H1 (cell line): ENCODE measurements around the gene TTC9. TPM values are rescaled to one million over a fixed set of nuclear protein-coding genes. Genes with fewer than 3 reads are reported as not detected.

ENCODE experiments used
- CTCF ChIA-PET: fragments of 300-600 bp; sonication (Branson Sonifier 250); formaldehyde crosslinking; loops from one replicate; lab custom pipeline; 2021; ENCODE audit not compliant: partially characterized antibody; lab: Charles Lee
- POLR2A ChIA-PET: fragments of 300-600 bp; sonication (Branson Sonifier 250); formaldehyde crosslinking; loops from one replicate; lab custom pipeline; 2021; ENCODE audit warnings: inconsistent platforms; ENCODE audit not compliant: partially characterized antibody; lab: Charles Lee
- DNase-seq, 2 experiments: peaks; one replicate each; pipeline versions ENCODE4 v3.0.0 to v3.0.0-alpha.2; 2010 to 2022; ENCODE audit warnings: low spot score in 2 of 2, low read depth in 1 of 2, mixed read lengths in 1 of 2
- FAIRE-seq: peaks from 2 replicates; lab custom pipeline; 2011; peaks lifted over from hg19 to GRCh38; lab: Jason Lieb, UNC
- H2AFZ ChIP-seq: 2 replicates; pipeline ENCODE4 v1.8.1; 2012; ENCODE audit warnings: low read length, inconsistent platforms
- H2AK5ac ChIP-seq: 2 replicates; pipeline ENCODE4 v1.6.1; 2013; ENCODE audit warnings: low read depth, low read length
- H2BK120ac ChIP-seq: replicated peaks from 2 replicates; pipeline ENCODE3; 2013; ENCODE audit warnings: low read depth, low read length, inconsistent platforms
- H2BK12ac ChIP-seq: 2 replicates; pipeline ENCODE4 v1.6.1; 2013; ENCODE audit warnings: low read depth, low read length
- H2BK15ac ChIP-seq: 2 replicates; pipeline ENCODE4 v1.6.1; 2013; ENCODE audit warnings: low read length
- H2BK20ac ChIP-seq: 2 replicates; pipeline ENCODE4 v1.6.1; 2013; ENCODE audit warnings: low read length
- H2BK5ac ChIP-seq: 2 replicates; pipeline ENCODE4 v1.6.1; 2013; ENCODE audit warnings: low read depth, low read length
- H3K14ac ChIP-seq: 2 replicates; pipeline ENCODE4 v1.6.1; 2013; ENCODE audit warnings: inconsistent platforms; ENCODE audit not compliant: insufficient read length
- H3K18ac ChIP-seq: 2 replicates; pipeline ENCODE4 v1.6.1; 2013; ENCODE audit warnings: low read length; ENCODE audit errors: extremely low read depth
- H3K23ac ChIP-seq: 2 replicates; pipeline ENCODE4 v1.6.1; 2013; ENCODE audit warnings: inconsistent platforms; ENCODE audit not compliant: insufficient read length
- H3K23me2 ChIP-seq: 2 replicates; pipeline ENCODE4 v1.6.1; 2013; ENCODE audit warnings: low read depth, low read length
- H3K27ac ChIP-seq: 2 replicates; pipeline ENCODE4 v1.6.1; 2011; ENCODE audit warnings: low read depth, low read length, inconsistent platforms
- H3K27me3 ChIP-seq, 4 experiments: replicated peaks in 1 of 4; 1 replicate in 1 of 4; 2 replicates in 3 of 4; pipeline versions ENCODE4 v1.6.1 to v1.8.1; 2011 to 2013; ENCODE audit warnings: low read length in 3 of 4, mild to moderate bottlenecking in 3 of 4, inconsistent platforms in 2 of 4, mixed read lengths in 2 of 4, moderate library complexity in 1 of 4; ENCODE audit not compliant: control insufficient read depth in 3 of 4, insufficient read depth in 3 of 4; ENCODE audit errors: extremely low read depth in 1 of 4
- H3K36me3 ChIP-seq, 4 experiments: 2 replicates each; pipeline versions ENCODE4 v1.6.1 to v1.8.1; 2011 to 2013; ENCODE audit warnings: mild to moderate bottlenecking in 4 of 4, low read length in 3 of 4, moderate library complexity in 2 of 4, control low read depth in 1 of 4, inconsistent platforms in 1 of 4; ENCODE audit not compliant: insufficient read depth in 4 of 4, control insufficient read depth in 2 of 4
- H3K4ac ChIP-seq: replicated peaks from 2 replicates; pipeline ENCODE3; 2013; ENCODE audit warnings: low read length, low read depth, mixed read lengths, inconsistent platforms; ENCODE audit not compliant: insufficient read length
- H3K4me1 ChIP-seq, 4 experiments: replicated peaks in 1 of 4; 1 replicate in 1 of 4; 2 replicates in 3 of 4; pipeline versions ENCODE4 v1.6.1 to v1.8.1; 2011 to 2013; ENCODE audit warnings: low read length in 3 of 4, inconsistent platforms in 2 of 4, mixed read lengths in 1 of 4; ENCODE audit not compliant: insufficient read depth in 4 of 4, control insufficient read depth in 3 of 4
- H3K4me2 ChIP-seq, 2 experiments: 2 replicates each; pipeline versions ENCODE4 v1.6.1 to v1.8.1; 2011 to 2013; ENCODE audit warnings: low read depth in 2 of 2, low read length in 2 of 2, control low read depth in 1 of 2, inconsistent platforms in 1 of 2, mild to moderate bottlenecking in 1 of 2; ENCODE audit not compliant: insufficient read depth in 1 of 2
- H3K4me3 ChIP-seq, 4 experiments: fragments of 200-600, 300-600 bp in 1 of 4; sonication (generic), shearing (Covaris generic), sonication (Bioruptor Twin) in 1 of 4; 2 replicates each; pipeline versions ENCODE4 v1.5.1 to v1.8.1; 2011 to 2016; ENCODE audit warnings: low read length in 4 of 4, low read depth in 3 of 4, control low read depth in 2 of 4, inconsistent platforms in 2 of 4, mild to moderate bottlenecking in 2 of 4, mixed read lengths in 1 of 4, moderate library complexity in 1 of 4; ENCODE audit not compliant: insufficient read depth in 2 of 4; ENCODE audit errors: extremely low read depth in 1 of 4
- H3K56ac ChIP-seq: replicated peaks from 2 replicates; pipeline ENCODE3; 2013; ENCODE audit warnings: low read depth, mild to moderate bottlenecking, mixed read lengths, low read length, inconsistent platforms; ENCODE audit not compliant: insufficient read length
- H3K79me1 ChIP-seq: 2 replicates; pipeline ENCODE4 v1.6.1; 2013; ENCODE audit warnings: low read depth, low read length, control low read depth
- H3K79me2 ChIP-seq, 2 experiments: 2 replicates each; pipeline versions ENCODE4 v1.6.1 to v1.8.1; 2012 to 2013; ENCODE audit warnings: low read length in 2 of 2, mild to moderate bottlenecking in 2 of 2, inconsistent platforms in 1 of 2; ENCODE audit not compliant: insufficient read depth in 2 of 2, control insufficient read depth in 1 of 2
- H3K9ac ChIP-seq, 4 experiments: replicated peaks in 1 of 4; 1 replicate in 1 of 4; 2 replicates in 3 of 4; pipeline versions ENCODE4 v1.6.1 to v1.8.1; 2011 to 2013; ENCODE audit warnings: low read depth in 3 of 4, low read length in 3 of 4, control low read depth in 2 of 4, mild to moderate bottlenecking in 2 of 4, moderate library complexity in 2 of 4, inconsistent platforms in 1 of 4; ENCODE audit errors: extremely low read depth in 1 of 4
- H3K9me3 ChIP-seq, 2 experiments: 2 replicates each; pipeline versions ENCODE4 v1.6.1 to v1.8.1; 2012 to 2013; ENCODE audit warnings: mild to moderate bottlenecking in 2 of 2, moderate library complexity in 2 of 2, control low read depth in 1 of 2, inconsistent platforms in 1 of 2, low read depth in 1 of 2, low read length in 1 of 2, mixed read lengths in 1 of 2; ENCODE audit not compliant: insufficient read depth in 2 of 2
- H4K20me1 ChIP-seq, 2 experiments: replicated peaks in 1 of 2; 2 replicates each; pipeline versions ENCODE3 to v1.8.1; 2011 to 2013; ENCODE audit warnings: inconsistent platforms in 2 of 2, low read length in 2 of 2, mild to moderate bottlenecking in 1 of 2; ENCODE audit not compliant: insufficient read depth in 2 of 2, control insufficient read depth in 1 of 2
- H4K5ac ChIP-seq: 2 replicates; pipeline ENCODE4 v1.6.1; 2013; ENCODE audit warnings: low read length, low read depth, mixed read lengths, inconsistent platforms; ENCODE audit not compliant: insufficient read length
- H4K8ac ChIP-seq: 2 replicates; pipeline ENCODE4 v1.8.0; 2013; ENCODE audit warnings: mild to moderate bottlenecking, moderate library complexity, low read length, inconsistent platforms; ENCODE audit not compliant: insufficient read depth; ENCODE audit errors: extremely low read depth
- H4K91ac ChIP-seq: replicated peaks from 2 replicates; pipeline ENCODE3; 2013; ENCODE audit warnings: low read length, mixed read lengths, inconsistent platforms; ENCODE audit not compliant: insufficient read length
- HDAC6 ChIP-seq: IDR thresholded peaks from one replicate; pipeline ENCODE4 v1.7.1; 2012; ENCODE audit warnings: low read depth, mild to moderate bottlenecking, inconsistent platforms, low read length, moderate library complexity
- JUN ChIP-seq: IDR thresholded peaks from 2 replicates; pipeline ENCODE4 v1.6.1; 2011; ENCODE audit warnings: low read depth, mild to moderate bottlenecking, improper control_type of control experiment, low read length
- KDM5A ChIP-seq: fragments of 200-600 bp; IDR thresholded peaks from 2 replicates; pipeline ENCODE4 v1.7.1; 2012; ENCODE audit warnings: mild to moderate bottlenecking, low read length, inconsistent platforms, mixed read lengths
- SAP30 ChIP-seq: fragments of 300-600 bp; sonication (generic); IDR thresholded peaks from 2 replicates; pipeline ENCODE4 v1.7.1; 2012; ENCODE audit warnings: low read length, moderate library complexity, mild to moderate bottlenecking, inconsistent platforms; ENCODE audit not compliant: insufficient read depth, insufficient replicate concordance
- TAF1 ChIP-seq: IDR thresholded peaks from 2 replicates; pipeline ENCODE4 v1.6.1; 2011; ENCODE audit warnings: mild to moderate bottlenecking, low read depth, low read length
- TCF12 ChIP-seq: IDR thresholded peaks from 2 replicates; pipeline ENCODE4 v1.6.1; 2011; ENCODE audit warnings: low read depth, mild to moderate bottlenecking, low read length
- WGBS, 2 experiments: shearing (Covaris generic) in 1 of 2; methylation state at CpG; one replicate each; pipeline versions ENCODE4 v1.1.6 to v1.1.7; 2013 to 2015; ENCODE audit warnings: low lambda C conversion rate in 2 of 2, mixed read lengths in 2 of 2, inconsistent platforms in 1 of 2, low coverage in 1 of 2, missing lambda C conversion rate in 1 of 2; ENCODE audit not compliant: insufficient replicate concordance in 2 of 2, insufficient coverage in 1 of 2, insufficient read length in 1 of 2; ENCODE audit errors: extremely low coverage in 1 of 2, missing lambda C conversion rate in 1 of 2; 5-methylcytosine and 5-hydroxymethylcytosine counted together
- polyA plus RNA-seq, 7 experiments: library from polyadenylated mRNA; depleted of rRNA in 3 of 7; stranded (reverse) in 5 of 7; unstranded in 2 of 7; fragments of >200 nt in 5 of 7; fragments of 200-250 nt in 2 of 7; gene quantifications; 1 replicate in 5 of 7; 2 replicates in 1 of 7; 4 replicates in 1 of 7; pipeline versions ENCODE4 v1.2.1 to v1.2.3, GENCODE V29; 2011 to 2013; ENCODE audit warnings: missing spikeins in 2 of 7, mixed read lengths in 2 of 7
- total RNA-seq: library from RNA; stranded (reverse); fragmentation: NEBNext Ultra II Directional; extraction: Animal tissue kit (Norgen Biotek cat#: 25700); gene quantifications from 2 replicates; pipeline ENCODE4 v1.2.1, GENCODE V29; 2021

Gene TTC9
- total and polyA plus RNA-seq, 2 of the 8 experiments (the other 6 are each of a cell fraction or from before 2014, with no cell fraction given) = 21.0 to 29.5 TPM

- no peak overlapping the region for H3K27ac ChIP-seq
- H2BK120ac ChIP-seq = no peak overlapping the region
- H2AFZ ChIP-seq = no peak overlapping the region
- H4K91ac ChIP-seq = no peak overlapping the region
- DNase-seq (no peak), FAIRE-seq (no peak)
- H3K4me1 ChIP-seq = peaks cover 13 to 29% (median 23%) of the 10 kb centered on the region in 4 experiments; a peak in 6 of 7 replicates
- no peak overlapping the region for H4K8ac ChIP-seq
- H2BK20ac ChIP-seq = no peak overlapping the region
- H3K79me2 ChIP-seq = peaks cover 0 to 98% of the 10 kb centered on the region in 2 experiments; a peak in 3 of 4 replicates
- no peak overlapping the region for H3K4me2 ChIP-seq
- H4K20me1 ChIP-seq = peaks cover 0 to 13% of the 10 kb centered on the region in 2 experiments
- 90% methylated on average over 4 of the region's 4 CpGs; no CpG with 5 or more reads in 1 of the 2 experiments for WGBS, 2 experiments
- no peak overlapping the region for H3K56ac ChIP-seq
- no peak overlapping the region for H4K5ac ChIP-seq
- H3K4ac ChIP-seq = no peak overlapping the region
- peaks cover 2% of the 10 kb centered on the region; the same call in 1 of the 2 replicates for H3K23me2 ChIP-seq
- no peak overlapping the region for H2BK12ac ChIP-seq
- H3K27me3 ChIP-seq = no peaks in the 10 kb centered on the region
- no peak overlapping the region for H3K9ac ChIP-seq
- H2AK5ac ChIP-seq = no peak overlapping the region
- H2BK15ac ChIP-seq = no peak overlapping the region
- no peak overlapping the region for H3K18ac ChIP-seq
- no peak overlapping the region for H2BK5ac ChIP-seq
- ChIA-PET CTCF (interaction anchor here (1.3 to 1.4 kb wide), 2 partner anchors 14 to 49 kb away, joined by 3 read pairs; no protein-coding TSS in a partner anchor), POLR2A (interaction anchor here (1.1 kb wide), 1 partner anchor 46 kb away, joined by 3 read pairs; no protein-coding TSS in a partner anchor)
- peaks cover 17% of the 10 kb centered on the region; the same call in 1 of the 2 replicates for H3K79me1 ChIP-seq
- no peak overlapping the region for H3K4me3 ChIP-seq
- H3K23ac ChIP-seq = no peak overlapping the region
- peaks cover 6 to 17% (median 7%) of the 10 kb centered on the region in 4 experiments; a peak in 6 of 8 replicates for H3K36me3 ChIP-seq
- TF ChIP-seq TCF12 = no peak
- no peak for TF ChIP-seq HDAC6
- no peak for TF ChIP-seq JUN
- no peak for TF ChIP-seq KDM5A
- TF ChIP-seq SAP30 = no peak
- TF ChIP-seq TAF1 = no peak
- TF ChIP-seq, all 59 proteins: peak for 0
- no peaks in the 10 kb centered on the region for H3K9me3 ChIP-seq
- H3K14ac ChIP-seq = no peak overlapping the region
These were observed 21.1 kb downstream of the TTC9 start for GRCh38 chr14:70662816-70663215.
